ELR (cell line): ENCODE data around the gene C2CD2.
"Not testable (repeated sequence)": the region's sequence is repeated elsewhere in the genome, so short reads cannot be mapped to it uniquely, and the experiment has no call there.

ENCODE experiments used
- DNase-seq: peaks from one replicate; pipeline ENCODE4 v3.0.0-alpha.2; 2015; ENCODE audit warnings: low read depth

Gene C2CD2

GRCh38 chr21:41957991-41958766 is 4.4 kb upstream of the C2CD2 start:
- peak; percentile 96 for DNase-seq

GRCh38 chr21:41956926-41957729 is 3.3 kb upstream of the C2CD2 start:
- peak; percentile 89 for DNase-seq

DNA sequence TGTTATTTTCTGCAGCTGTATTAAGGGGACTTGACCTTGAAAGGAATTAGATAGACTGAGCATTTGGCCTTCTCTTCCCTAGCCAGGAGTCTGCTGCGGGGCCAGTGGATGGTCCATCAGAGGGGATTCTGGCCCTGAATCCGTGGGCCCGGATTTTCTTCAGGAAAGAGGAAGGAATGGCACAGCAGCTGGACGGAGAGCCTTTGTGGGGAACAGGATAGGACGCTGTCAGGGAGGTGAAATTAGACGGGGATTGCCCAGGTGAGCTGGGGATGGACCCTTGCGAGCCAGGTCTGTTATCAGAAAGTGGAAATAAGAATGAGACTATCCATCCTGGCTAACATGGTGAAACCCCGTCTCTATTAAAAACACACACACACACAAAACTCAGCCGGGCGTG is 1.7 kb upstream of the C2CD2 start:
- DNase-seq, result no peak

DNA sequence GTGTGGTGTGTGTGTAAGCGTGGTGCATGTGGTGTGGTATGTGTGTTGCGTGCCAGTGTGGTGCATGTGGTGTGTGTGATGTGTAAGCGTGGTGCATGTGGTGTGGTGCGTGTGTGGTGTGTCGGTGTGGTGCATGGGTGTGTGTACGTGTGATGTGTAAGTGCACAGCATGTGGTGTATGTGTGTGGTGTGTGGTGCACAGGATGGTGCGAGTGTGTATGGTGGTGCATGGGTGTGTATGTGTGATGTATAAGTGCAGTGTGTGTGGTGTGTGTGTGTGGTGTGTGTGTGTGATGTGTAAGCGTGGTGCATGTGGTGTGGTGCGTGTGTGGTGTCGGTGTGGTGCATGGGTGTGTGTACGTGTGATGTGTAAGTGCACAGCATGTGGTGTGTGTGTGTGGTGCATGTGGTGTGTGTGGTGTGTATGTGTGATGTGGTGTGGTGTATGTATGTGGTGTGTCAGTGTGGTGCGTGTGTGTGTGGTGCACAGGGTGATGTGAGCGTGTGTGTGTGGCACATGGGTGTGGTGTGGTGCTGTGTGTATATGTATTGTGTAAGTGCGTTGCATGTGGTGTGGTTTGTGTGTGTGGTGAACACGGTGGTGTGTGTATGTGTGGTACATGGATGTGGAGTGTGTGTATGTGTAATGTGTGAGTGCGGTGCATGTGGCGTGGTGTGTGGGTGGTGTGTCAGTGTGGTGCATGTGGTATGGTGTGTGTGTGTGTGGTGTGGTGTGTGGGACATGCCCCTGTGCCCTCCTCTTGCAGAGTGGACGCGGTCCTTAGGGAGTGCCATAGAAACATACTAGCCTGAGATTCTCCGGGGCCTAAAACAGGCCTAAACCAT is 1.1 kb upstream of the C2CD2 start:
- DNase-seq, result no peak

GRCh38 chr21:41953249-41953830 is 478 bp downstream of the C2CD2 start:
- peak; percentile 39 for DNase-seq

DNA sequence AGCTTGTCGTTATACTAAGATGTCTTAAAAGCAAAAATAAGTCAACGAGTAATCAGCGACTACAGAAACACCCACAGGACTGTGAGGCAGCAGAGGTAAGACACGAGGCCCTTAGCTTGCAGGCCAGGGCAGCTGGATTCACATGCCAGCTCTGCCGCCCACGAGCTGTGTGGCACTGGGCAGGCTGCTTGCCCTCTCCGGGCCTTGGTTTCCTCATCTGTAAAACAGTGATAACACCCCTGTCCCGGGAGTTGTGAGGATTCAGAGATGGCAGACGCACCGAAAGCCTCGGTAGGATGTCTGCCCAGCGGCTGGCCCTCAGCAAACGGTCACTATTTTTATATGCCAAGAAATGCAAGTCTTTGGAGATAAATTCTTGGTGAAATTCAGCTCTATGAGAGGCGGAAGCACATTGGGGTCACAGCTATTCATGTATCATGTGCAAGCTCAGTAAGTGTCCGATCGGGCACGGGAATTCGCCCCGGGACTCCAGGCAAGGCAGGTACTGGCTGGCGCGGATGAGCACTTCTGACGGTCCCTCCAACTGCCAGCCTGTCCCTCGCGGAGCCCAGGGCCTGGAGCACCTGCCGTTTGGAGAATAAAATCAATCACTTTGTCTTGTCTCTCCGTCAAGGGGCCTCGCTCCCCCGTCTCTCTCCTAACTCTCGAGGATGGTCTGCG is 1.1 kb downstream of the C2CD2 start:
- peak; percentile 24 for DNase-seq

DNA sequence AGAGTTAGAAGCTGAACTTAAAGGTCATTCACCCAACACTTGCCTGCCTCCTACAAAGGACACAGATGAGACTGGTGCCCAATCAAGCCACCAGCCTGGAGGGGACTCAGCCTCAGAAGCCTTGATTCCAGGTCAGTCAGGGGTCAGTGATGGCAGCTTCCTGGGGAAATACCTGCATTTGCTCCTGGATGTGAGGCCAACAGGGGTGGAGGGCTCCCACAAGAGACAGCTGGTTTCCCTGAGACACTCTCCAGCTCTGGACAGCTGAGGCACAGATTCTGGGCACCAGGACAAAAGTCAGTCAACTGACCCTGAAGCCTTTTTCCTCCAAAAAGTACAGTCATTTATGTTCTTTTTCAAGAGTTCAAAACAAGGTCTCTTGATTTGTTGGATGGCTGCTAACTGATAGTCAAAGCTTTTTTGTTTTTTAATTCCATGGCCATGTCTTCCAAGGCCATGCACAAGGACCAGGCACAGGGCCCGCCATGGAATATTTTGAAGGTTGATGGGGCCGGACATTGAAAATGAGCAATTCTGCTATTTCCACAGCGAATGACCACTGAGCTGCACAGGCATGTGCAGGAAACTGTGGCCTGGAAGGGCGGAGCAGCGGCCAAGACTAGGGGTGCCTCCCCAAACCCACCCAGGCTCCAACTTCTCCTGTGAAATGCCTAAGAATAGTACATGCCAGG is 1.8 kb downstream of the C2CD2 start:
- DNase-seq, result no peak

DNA sequence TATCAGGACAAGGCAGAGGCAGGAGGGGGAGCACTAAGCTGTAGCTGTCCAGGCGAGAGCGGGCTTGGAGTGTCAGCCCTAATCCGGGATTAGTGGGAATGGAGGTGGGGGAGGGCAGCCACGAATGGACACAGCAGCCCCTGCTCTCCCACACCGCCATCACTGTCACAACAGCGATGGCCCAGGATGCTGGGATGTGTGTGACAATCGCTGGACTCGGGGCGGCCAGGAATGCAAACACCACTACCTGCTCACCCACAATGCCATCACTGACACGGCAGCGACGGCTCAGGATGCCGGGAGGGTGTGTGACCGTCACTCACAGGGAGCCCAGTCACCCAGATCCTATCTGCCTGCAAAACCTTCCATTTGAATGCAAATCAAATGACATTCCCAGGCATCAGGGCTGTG is 2.9 kb downstream of the C2CD2 start:
- no peak for DNase-seq

DNA sequence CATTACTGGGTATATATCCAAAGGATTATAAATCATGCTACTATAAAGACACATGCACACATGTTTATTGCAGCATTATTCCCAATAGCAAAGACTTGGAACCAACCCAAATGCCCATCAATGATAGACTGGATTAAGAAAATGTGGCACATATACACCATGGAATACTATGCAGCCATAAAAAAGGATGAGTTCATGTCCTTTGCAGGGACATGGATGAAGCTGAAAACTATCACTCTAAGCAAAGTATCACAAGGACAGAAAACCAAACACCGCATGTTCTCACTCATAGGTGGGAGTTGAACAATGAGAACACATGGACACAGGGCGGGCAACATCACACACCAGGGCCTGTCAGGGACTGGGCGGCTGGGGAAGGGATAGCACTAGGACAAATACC is 4.2 kb downstream of the C2CD2 start:
- DNase-seq, result not testable (repeated sequence)

DNA sequence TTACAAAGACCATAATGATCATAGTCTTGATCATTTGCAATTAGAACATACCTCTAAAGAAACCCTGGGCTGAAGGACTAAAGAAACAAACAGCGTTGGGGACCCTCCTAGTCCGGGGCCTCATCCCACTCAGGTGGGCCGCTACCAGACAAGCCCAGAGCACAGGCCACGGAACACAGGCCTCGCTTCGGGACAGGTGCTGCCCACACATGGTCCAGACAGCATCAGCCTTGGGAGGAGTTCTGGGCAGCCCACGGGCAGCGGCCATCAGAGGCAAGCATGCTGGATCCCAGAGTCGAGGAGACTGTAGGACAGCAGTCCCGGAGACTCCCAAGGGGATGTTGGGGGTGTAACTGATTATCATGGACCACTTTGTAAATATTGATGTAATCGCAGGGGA is 4.9 kb downstream of the C2CD2 start:
- no peak for DNase-seq

- DNase-seq, result peak; percentile 38
Measured at GRCh38 chr21:41948078-41948895, 5.5 kb downstream of the C2CD2 start.

DNA sequence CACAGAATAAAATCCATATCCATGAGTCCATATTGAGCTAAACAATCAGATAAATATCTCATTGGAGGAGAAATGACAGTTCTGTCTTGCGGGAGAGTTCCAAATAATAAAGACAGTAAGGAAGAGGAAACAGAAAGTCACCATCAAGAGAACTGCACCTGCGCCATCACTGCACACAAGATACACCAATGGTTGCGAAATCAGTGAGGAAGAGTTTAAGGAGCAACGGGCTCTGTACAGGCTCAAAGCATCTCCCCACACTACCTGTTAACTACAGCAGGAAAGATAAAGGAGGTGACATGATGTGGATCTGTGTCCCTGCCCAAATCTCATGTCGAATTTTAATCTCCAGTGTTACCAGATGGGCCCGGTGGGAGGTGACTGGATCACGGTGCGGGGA is 7.8 kb downstream of the C2CD2 start:
- DNase-seq, result no peak

GRCh38 chr21:41943851-41944250 is 10.0 kb downstream of the C2CD2 start:
- no peak for DNase-seq

- DNase-seq, result no peak
Measured at GRCh38 chr21:41942457-41942856, 11.4 kb downstream of the C2CD2 start.

DNA sequence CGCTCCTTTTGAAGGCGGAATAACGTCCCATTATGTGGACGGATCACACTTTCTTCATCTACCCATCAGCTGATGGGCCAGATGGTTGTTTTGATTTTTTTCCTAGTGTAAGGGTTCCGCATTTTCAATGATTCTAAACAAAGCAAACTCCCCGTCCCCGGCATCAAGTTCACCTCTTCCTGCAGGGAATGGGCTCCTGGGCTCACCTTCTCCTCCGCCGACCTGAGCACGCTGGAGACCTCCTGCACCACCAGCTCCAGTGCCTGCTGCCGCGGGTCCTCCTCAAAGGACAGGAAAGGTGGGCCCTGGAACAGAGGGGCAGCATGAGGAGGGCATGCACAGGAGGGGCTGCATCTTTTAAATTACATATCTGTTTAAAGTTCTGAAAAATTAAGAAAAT is 11.9 kb downstream of the C2CD2 start:
- no peak for DNase-seq

- DNase-seq, result no peak
Measured at GRCh38 chr21:41940431-41940830, 13.4 kb downstream of the C2CD2 start.

- no peak for DNase-seq
Measured at GRCh38 chr21:41939391-41939790, 14.4 kb downstream of the C2CD2 start.

DNA sequence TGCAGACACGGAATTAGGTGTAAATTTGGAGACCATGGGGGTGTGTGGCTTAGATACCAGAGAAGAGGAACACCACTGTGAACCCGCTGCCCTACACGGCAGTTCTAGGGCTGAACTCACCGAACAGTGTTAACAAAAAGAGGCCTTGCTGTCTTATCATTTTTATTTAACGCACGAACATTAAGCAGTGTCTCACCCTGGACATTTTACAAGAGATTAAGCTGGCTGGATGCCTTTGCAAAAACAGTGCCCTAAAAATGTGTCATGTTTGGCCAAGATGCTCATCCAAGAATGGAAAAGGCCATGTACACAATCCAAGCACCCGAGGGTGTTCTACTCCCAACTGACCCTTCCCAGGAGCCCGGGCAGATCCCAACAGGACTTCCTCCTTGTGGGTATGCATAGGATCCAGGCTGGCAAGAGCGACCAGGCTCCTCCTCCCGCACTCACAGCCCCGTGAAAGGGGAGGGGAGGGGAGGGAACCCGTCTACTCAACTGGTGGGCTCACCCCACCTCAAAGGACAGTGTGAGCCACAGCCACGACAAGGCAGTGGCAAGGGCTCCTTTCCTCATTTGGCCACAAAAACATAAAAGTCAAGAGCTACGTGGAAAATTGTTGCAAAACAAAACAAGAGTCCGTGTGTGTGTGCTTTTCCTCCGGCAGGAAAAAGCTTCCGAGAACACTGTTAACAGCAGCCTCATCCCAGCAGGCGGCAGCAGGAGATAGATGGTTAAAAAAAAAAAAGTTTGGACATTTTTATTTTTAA is 20.3 kb downstream of the C2CD2 start:
- peak; percentile 52 for DNase-seq
